Uterus (tissue), 2 donors: ENCODE data around the gene RASAL2.

ENCODE experiments used
- CTCF ChIP-seq, 4 experiments: fragments of 200-600 bp in 2 of 4; fragments of 450-650 bp in 2 of 4; sonication (generic) in 2 of 4; IDR thresholded peaks; one replicate each; pipeline ENCODE4 v1.5.1; 2016 to 2019; ENCODE audit warnings: antibody characterized with exemption in 4 of 4, mild to moderate bottlenecking in 2 of 4, moderate library complexity in 1 of 4
- POLR2A ChIP-seq, 2 donors: fragments of 450-650 bp; IDR thresholded peaks; one replicate each; pipeline ENCODE4 v1.6.1; 2016; ENCODE audit warnings: antibody characterized with exemption in 2 of 2, mild to moderate bottlenecking in 1 of 2, moderate library complexity in 1 of 2

DNA sequence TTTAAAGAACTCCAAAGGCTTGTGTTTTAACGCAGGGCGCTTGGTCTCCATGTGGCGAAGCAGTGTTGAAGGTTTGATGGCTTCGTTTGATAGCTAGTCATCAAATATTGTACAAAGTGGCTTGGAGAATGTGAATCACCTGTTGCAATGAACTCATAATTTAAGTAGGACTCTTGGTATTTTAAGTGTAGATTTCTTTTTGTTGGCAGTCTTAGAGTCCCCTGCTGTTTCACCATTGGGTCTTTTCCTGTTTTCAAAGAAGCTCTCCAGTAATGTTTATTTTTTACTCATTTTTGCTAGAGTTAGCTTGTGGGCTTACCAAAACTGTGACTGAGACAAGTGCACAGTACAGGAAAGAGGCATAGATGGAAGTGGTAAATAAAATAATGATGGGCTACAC is 26.2 kb downstream of the RASAL2 start:
- TF ChIP-seq POLR2A (IDR thresholded peaks at IDR 0.05) (no peak), CTCF (IDR thresholded peaks at IDR 0.05) (no peak)
